Skeletal muscle tissue (tissue), 4 donors: ENCODE data around the gene DLX5. TPM values are rescaled to one million over a fixed set of nuclear protein-coding genes. Genes with fewer than 3 reads are reported as not detected.

Source experiments
- H3K27ac ChIP-seq: one replicate; pipeline ENCODE4 v1.7.0; 2013; ENCODE audit warnings: mild to moderate bottlenecking, low read depth, low read length, inconsistent platforms
- H3K27me3 ChIP-seq, 3 donors: one replicate each; pipeline ENCODE4 v1.7.0; 2013; ENCODE audit warnings: low read length in 3 of 3; ENCODE audit not compliant: control insufficient read depth in 3 of 3, insufficient read depth in 3 of 3
- H3K36me3 ChIP-seq, 3 donors: one replicate each; pipeline ENCODE4 v1.7.0; 2013; ENCODE audit warnings: low read length in 3 of 3; ENCODE audit not compliant: control insufficient read depth in 3 of 3, insufficient read depth in 3 of 3
- H3K4me1 ChIP-seq, 3 donors: one replicate each; pipeline ENCODE4 v1.7.0; 2013; ENCODE audit warnings: low read length in 3 of 3, mild to moderate bottlenecking in 3 of 3; ENCODE audit not compliant: control insufficient read depth in 3 of 3, insufficient read depth in 3 of 3
- H3K4me3 ChIP-seq, 3 donors: one replicate each; pipeline ENCODE4 v1.7.0; 2013; ENCODE audit warnings: low read length in 3 of 3
- H3K9ac ChIP-seq, 3 donors: one replicate each; pipeline ENCODE4 v1.7.0; 2013; ENCODE audit warnings: low read length in 3 of 3, mild to moderate bottlenecking in 3 of 3, moderate library complexity in 2 of 3, low read depth in 1 of 3
- H3K9me3 ChIP-seq, 3 donors: one replicate each; pipeline ENCODE4 v1.7.0; 2013; ENCODE audit warnings: low read length in 3 of 3; ENCODE audit not compliant: control insufficient read depth in 3 of 3
- total RNA-seq: library from RNA; depleted of rRNA; stranded (reverse); fragments of >200 nt; gene quantifications from one replicate; pipeline ENCODE4 v1.2.3, GENCODE V29; 2014
- donor health status: Osteomylitis.

Gene DLX5
- total RNA-seq, 1 donor from 2014 or later: not detected

DNA sequence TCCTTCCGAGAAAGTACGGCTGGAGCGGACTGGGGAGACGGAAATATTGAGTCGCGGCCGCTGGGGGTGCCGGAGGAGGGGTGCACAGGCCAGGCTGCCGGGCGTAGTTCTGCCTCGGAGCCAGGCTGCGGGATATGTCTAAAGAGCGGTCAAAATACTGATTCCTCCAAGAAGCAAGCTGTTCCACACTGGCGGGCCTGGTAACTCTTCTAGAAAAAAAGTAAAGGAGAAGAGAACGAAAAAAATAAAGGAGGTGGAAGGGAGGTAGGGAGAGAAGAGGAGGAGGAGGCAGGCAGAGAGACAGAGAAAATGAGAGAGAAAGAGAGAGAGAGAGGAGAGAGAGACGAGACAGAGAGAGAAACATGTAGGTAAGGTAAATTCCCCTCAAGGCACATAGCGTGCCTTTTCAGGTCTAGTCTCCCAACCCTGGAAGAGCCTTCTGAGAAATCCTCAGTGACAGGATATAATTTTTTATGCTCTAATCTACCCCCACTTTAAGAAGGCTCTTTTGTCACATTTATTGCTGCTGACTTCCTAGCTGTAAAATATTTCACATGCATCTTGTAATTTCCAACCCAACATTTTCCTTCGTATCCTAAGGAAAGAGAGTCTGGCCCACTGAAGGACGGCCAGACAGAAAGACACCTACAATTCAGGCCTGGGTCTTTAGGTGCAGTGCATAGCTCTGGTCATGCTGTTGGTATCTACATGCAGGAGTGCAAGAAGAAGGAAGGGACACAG, 5.7 kb downstream of the DLX5 start:
- Histone ChIP-seq H3K9ac (no peak overlapping the region), H3K4me1 (peaks cover 15 to 43% (median 34%) of the 10 kb centered on the region in 3 donors), H3K27ac (no peak overlapping the region), H3K9me3 (no peaks in the 10 kb centered on the region), H3K36me3 (no peaks in the 10 kb centered on the region), H3K4me3 (no peak overlapping the region), H3K27me3 (peaks cover 92 to 99% (median 97%) of the 10 kb centered on the region in 3 donors)

DNA sequence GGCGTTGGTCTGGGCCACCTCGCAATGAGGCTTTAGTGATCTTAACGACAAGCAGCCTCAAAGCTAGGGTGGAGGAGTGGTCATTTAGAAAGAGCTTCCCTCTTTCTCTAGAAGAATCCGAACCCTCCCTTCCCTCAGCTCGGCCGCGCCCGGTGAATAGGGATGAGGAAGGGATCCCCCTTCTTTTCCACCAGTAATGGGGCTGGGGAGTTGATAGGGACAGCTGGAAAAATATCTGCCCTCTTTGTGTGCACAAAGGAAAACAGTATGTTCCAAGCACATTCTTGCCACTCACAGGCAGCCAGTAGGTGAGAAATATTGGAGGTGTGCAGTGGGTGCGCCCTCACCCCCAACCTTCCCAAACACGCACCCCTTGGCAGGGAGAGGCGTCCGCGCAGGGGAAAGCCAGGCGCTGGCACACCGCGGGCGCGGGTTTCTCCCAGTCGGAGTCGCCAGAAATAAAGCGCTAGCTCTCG, 6.5 kb downstream of the DLX5 start:
- H3K36me3 ChIP-seq: no peaks in the 10 kb centered on the region
- peaks cover 13 to 35% (median 28%) of the 10 kb centered on the region in 3 donors for H3K4me1 ChIP-seq
- no peaks in the 10 kb centered on the region for H3K9me3 ChIP-seq
- H3K27me3 ChIP-seq: peaks cover 92 to 99% (median 97%) of the 10 kb centered on the region in 3 donors
- H3K27ac ChIP-seq: no peak overlapping the region
- peak overlapping the region in 1 of 3 donors; percentile 16 for H3K9ac ChIP-seq
- H3K4me3 ChIP-seq: peak overlapping the region in 2 of 3 donors; percentile 31 to 52

DNA sequence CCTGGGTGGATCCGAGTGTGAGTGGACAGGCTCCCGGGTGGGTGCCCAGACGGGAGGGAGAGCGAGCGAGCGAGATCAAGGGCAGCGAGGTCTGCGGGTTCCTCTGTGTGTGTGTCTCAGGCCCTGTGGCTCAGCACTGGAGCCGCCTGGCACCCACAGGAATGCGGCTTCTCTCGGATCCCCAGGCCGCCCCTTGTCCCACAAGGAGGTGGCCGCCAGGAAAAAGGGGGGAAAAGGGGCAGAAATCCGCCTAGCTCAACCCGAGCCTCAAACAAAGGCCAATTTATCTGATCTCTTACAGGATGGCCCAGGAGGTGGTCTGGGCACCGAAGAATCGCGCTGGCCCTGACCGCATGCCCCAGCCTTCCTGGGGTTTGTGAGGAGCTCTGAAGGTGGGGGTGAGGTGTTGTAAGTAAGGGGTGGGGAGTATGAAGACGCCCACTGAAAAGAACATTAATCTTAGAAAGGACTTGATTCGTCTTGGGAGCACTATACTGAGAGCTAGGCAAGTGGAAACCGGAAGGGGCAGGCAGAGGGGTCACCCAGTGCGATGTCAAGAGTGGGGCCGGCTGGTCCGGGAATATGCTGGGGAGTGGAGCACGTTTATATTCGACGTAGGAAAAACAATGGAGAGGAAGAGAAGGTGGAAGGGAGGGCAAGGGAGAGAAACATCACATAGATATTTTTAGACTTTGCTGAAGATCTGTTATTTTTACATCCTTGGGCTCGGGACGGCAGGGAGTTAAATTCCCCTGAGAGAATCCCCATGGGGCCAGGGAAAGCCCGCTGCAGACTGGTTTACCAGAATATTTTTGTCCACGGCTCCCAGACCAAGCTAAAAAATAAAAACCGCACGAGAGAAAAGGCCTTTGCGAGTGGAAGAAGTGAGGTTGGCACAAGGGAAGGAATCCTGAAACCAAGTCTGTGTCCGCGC, 7.2 kb downstream of the DLX5 start:
- Histone ChIP-seq H3K9me3 (no peaks in the 10 kb centered on the region), H3K27me3 (peaks cover 92 to 98% (median 97%) of the 10 kb centered on the region in 3 donors), H3K36me3 (no peaks in the 10 kb centered on the region), H3K9ac (no peak overlapping the region), H3K27ac (peak overlapping the region; percentile 22), H3K4me3 (peak overlapping the region; percentile 31 to 52 (median 33)), H3K4me1 (peaks cover 13 to 28% (median 28%) of the 10 kb centered on the region in 3 donors)

DNA sequence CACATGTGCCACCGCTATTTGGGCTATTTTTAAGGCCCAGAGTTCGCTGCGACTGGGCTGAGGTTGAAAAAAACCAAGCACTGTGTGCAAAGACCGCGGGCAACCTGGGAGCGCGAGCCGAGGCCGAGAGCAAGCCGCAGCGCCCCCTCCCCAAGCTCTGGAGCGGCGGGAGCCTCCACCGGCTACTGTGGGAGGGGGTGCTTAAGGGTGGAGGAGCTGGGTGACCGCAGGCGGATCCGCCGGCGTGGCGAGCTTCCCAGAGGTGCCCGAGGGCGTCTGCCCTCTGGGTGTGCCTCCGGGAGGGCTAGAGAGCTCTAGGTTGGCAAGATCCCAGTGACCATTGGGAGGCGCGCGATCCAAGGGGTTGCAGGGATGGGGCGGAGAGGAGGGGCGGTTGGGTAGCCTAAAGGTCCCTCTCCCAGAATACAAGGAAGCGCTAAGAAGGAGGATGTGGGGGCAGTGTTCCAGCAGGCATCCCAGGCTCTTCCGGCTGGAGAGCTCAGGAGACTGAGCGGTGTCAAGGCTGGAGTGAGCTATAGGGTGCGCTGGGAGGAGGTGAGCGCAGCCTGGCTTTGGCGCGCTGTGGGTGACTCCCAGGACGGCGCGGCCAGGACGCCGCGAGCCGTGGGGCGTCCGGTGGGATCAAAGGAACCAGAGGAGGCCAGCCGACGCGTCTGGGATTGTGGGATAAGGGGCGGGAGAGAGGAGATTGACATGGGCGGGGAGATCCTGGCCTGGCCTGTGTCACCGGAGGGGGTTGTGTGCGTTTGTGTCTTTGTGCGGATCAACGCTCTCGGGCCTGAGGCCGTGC, 8.0 kb downstream of the DLX5 start:
- Histone ChIP-seq H3K4me1 (peaks cover 13 to 28% (median 27%) of the 10 kb centered on the region in 3 donors), H3K27me3 (peaks cover 92 to 98% (median 97%) of the 10 kb centered on the region in 3 donors), H3K27ac (peak overlapping the region; percentile 22), H3K9me3 (no peaks in the 10 kb centered on the region), H3K4me3 (peak overlapping the region; percentile 33 to 38 (median 35)), H3K36me3 (no peaks in the 10 kb centered on the region), H3K9ac (no peak overlapping the region)

DNA sequence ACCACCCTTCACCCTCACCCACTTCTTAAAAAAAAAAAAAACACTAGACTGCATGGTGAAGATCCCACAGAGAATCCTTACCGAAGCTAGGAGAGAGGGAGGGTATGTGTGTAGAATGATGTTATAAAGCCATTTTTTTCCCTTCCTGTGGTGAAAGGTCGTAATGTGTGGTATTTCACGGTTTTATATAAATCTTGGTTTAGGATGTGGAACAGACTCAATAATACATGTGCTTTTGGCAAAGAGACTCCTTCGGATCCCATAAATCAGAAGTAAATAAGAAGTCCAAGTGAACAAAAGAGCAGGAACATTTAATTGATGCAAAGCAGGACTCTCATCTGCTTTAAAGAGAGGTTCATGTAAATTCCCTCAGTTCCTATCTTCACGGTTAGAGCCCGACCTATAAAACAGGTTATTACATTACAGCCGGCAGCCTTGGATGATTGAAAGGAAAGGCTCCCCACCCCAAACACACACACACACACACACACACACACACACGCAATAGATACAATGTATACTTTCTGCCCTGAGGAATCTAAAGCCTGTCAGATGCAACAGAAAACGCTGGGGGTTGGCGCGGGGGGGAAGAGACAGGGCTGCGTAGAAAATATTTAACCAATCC, 8.8 kb downstream of the DLX5 start:
- no peaks in the 10 kb centered on the region for H3K36me3 ChIP-seq
- no peak overlapping the region for H3K27ac ChIP-seq
- H3K9me3 ChIP-seq: no peaks in the 10 kb centered on the region
- H3K9ac ChIP-seq: no peak overlapping the region
- H3K4me3 ChIP-seq: no peak overlapping the region
- peaks cover 9 to 23% (median 22%) of the 10 kb centered on the region in 3 donors for H3K4me1 ChIP-seq
- H3K27me3 ChIP-seq: peaks cover 92 to 98% (median 97%) of the 10 kb centered on the region in 3 donors

DNA sequence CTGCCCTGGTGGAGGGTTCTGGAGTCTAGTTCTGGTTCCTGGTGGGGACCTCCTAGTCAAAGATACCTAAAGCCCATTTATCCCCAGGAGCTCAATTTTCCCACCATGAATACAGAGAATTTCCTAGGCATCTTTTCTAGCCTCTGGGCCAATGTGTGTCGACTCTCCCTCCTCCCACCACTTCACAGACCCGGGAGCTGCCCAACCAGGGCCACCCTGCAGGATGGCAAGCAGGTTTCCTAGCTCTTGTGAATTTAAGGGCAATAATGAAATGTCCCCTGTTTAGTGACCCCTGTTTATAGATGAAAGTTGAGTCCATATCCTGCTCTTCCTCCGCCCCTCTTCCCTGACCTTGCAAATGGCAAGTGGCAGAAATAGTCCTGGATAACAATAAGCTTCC, 9.4 kb downstream of the DLX5 start:
- Histone ChIP-seq H3K27ac (no peak overlapping the region), H3K27me3 (peaks cover 92 to 97% (median 96%) of the 10 kb centered on the region in 3 donors), H3K4me1 (peaks cover 7 to 21% (median 19%) of the 10 kb centered on the region in 3 donors), H3K9me3 (no peaks in the 10 kb centered on the region), H3K4me3 (no peak overlapping the region), H3K9ac (no peak overlapping the region), H3K36me3 (no peaks in the 10 kb centered on the region)

DNA sequence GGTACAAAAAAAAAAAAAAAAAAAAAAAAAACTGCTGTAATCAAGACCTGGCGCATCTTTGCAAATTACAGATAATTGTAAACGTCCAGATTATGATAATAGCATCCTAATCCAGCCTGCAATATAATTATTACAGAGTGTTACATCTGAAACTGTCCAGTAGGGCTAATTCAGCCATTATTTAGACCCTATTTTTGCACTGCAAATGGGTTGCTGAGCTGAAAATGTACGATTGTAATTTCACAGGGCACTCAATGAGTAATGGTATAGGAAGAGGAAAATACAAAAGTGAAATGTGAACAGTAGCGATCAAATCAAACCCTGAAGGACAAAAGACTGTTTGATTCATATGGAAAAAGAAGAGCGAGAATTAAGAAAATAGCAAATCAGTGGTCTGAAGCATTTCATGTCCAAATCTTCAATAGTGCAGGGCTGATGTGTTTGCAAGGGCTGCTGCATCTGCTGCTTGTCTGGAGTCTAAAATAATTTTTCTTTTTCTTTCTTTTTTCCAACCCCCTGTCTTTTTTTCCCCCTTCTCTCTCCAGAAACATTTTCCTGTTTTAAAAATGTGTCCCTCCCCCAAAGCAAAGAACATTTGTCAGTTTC, 10.4 kb downstream of the DLX5 start:
- H3K27ac ChIP-seq: no peak overlapping the region
- H3K4me3 ChIP-seq: no peak overlapping the region
- H3K36me3 ChIP-seq: no peaks in the 10 kb centered on the region
- H3K4me1 ChIP-seq: peaks cover 7 to 21% (median 19%) of the 10 kb centered on the region in 3 donors
- H3K9ac ChIP-seq: no peak overlapping the region
- no peaks in the 10 kb centered on the region for H3K9me3 ChIP-seq
- peaks cover 96 to 97% (median 96%) of the 10 kb centered on the region in 3 donors for H3K27me3 ChIP-seq

DNA sequence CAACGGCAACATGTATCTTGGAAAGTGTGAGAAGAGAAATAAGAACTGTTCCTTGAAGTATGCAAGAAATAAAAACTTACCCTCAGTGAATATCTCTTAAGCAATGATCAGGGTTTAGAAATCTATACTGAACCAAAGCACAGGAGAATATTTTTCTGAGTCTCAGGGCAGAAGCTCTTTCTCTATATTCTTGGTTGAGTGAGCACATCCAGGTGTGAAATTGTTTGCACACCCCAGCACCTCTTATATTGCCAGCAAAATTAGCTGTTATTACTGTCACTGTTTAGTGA, 10.8 kb downstream of the DLX5 start:
- H3K9ac ChIP-seq: no peak overlapping the region
- no peak overlapping the region for H3K4me3 ChIP-seq

More for the DNA sequence above, 10.8 kb downstream of the DLX5 start:
- H3K27me3 ChIP-seq: peaks cover 91 to 97% (median 94%) of the 10 kb centered on the region in 3 donors
- no peak overlapping the region for H3K27ac ChIP-seq
- H3K36me3 ChIP-seq: no peaks in the 10 kb centered on the region
- peaks cover 7 to 21% (median 19%) of the 10 kb centered on the region in 3 donors for H3K4me1 ChIP-seq
- no peaks in the 10 kb centered on the region for H3K9me3 ChIP-seq
